MCF 10A (cell line): ENCODE results near the gene FOLR3. TPM values are rescaled to one million over a fixed set of nuclear protein-coding genes. Genes with fewer than 3 reads are reported as not detected.

ENCODE experiments used
- BruUV-seq: library from RNA; stranded (reverse); fragments of 400-500 nt; replicated peaks from 2 replicates; lab custom pipeline; 2021; lab: Mats Ljungman, UMichigan
- CTCF ChIA-PET: fragments of 300-600 bp; sonication (Branson Sonifier 250); formaldehyde crosslinking; extraction: SDS; loops from one replicate; lab custom pipeline; 2021; ENCODE audit warnings: antibody characterized with exemption, inconsistent platforms; lab: Yijun Ruan, JAX
- POLR2A ChIA-PET: fragments of 300-600, 350-650 bp; sonication (Branson Sonifier 250); formaldehyde crosslinking; extraction: SDS; loops from one replicate; lab custom pipeline; 2020; ENCODE audit warnings: antibody characterized with exemption, inconsistent platforms; lab: Yijun Ruan, JAX
- DNase-seq: peaks from one replicate; pipeline ENCODE4 v3.0.0-alpha.2; 2018; ENCODE audit not compliant: unreplicated experiment
- H3K27ac Mint-ChIP-seq: one replicate; pipeline ENCODE4 v1.8.0; 2022; ENCODE audit warnings: mild to moderate bottlenecking, low read depth, mixed read lengths; ENCODE audit not compliant: unreplicated experiment
- H3K27me3 Mint-ChIP-seq: one replicate; pipeline ENCODE4 v1.8.0; 2022; ENCODE audit warnings: mixed read lengths; ENCODE audit not compliant: insufficient read depth, unreplicated experiment
- H3K36me3 Mint-ChIP-seq: one replicate; pipeline ENCODE4 v1.8.0; 2022; ENCODE audit warnings: mild to moderate bottlenecking, moderate library complexity, mixed read lengths; ENCODE audit not compliant: insufficient read depth, unreplicated experiment
- H3K4me1 Mint-ChIP-seq: one replicate; pipeline ENCODE4 v1.8.0; 2022; ENCODE audit warnings: mixed read lengths; ENCODE audit not compliant: insufficient read depth, unreplicated experiment
- H3K4me3 Mint-ChIP-seq: one replicate; pipeline ENCODE4 v1.8.0; 2022; ENCODE audit warnings: mild to moderate bottlenecking, moderate library complexity, mixed read lengths; ENCODE audit not compliant: unreplicated experiment
- H3K9me3 Mint-ChIP-seq: one replicate; pipeline ENCODE4 v1.8.0; 2022; ENCODE audit warnings: mixed read lengths; ENCODE audit not compliant: unreplicated experiment
- intact Hi-C: fragments of 100-400 bp; cut with micrococcal nuclease; formaldehyde crosslinking; loops from 2 replicates; pipeline ENCODE4 v1.14.1; 2022
- total RNA-seq: library from RNA; stranded (reverse); gene quantifications from 2 replicates; pipeline ENCODE4 v1.2.3, GENCODE V29; 2022
- TF ChIP-seq, protein P1 (sequence below): fragments of 200-600 bp; IDR thresholded peaks from one replicate; pipeline ENCODE4 v1.8.0; 2022; ENCODE audit warnings: antibody characterized with exemption, mild to moderate bottlenecking; ENCODE audit not compliant: unreplicated experiment

Gene FOLR3
- total RNA-seq, 1 experiment from 2014 or later: 2.0 TPM

DNA sequence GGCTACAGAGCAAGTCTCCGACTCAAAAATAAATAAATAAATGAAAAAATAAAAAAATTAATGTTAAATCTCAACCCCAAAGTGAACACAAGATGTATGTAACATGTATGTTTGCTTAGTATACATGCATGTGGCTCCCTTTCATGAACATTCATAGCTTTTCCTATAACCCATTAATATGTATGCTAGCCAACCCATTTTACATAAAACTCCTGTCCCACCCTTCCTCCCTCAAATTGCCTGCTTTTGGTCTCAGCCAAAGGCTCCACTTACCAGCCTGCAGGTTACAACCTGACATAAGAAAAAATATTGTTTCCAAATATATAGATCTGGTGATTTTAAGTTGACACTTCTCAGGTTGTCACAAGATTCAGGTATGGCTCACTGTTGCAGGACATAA is 52.7 kb downstream of the FOLR3 start:
- no peak for DNase-seq
- intact Hi-C loops: no loop called here
- Mint-ChIP-seq H3K27ac (no peak overlapping the region), H3K4me3 (no peak overlapping the region), H3K4me1 (peaks cover 12% of the 10 kb centered on the region), H3K9me3 (no peaks in the 10 kb centered on the region), H3K27me3 (no peaks in the 10 kb centered on the region), H3K36me3 (peaks cover 5% of the 10 kb centered on the region)
- POLR2A ChIA-PET: interaction anchor here (0.7 kb wide), 2 partner anchors 78 to 228 kb away, joined by 3 read pairs; no protein-coding TSS in a partner anchor
- TF ChIP-seq, protein P1, sequence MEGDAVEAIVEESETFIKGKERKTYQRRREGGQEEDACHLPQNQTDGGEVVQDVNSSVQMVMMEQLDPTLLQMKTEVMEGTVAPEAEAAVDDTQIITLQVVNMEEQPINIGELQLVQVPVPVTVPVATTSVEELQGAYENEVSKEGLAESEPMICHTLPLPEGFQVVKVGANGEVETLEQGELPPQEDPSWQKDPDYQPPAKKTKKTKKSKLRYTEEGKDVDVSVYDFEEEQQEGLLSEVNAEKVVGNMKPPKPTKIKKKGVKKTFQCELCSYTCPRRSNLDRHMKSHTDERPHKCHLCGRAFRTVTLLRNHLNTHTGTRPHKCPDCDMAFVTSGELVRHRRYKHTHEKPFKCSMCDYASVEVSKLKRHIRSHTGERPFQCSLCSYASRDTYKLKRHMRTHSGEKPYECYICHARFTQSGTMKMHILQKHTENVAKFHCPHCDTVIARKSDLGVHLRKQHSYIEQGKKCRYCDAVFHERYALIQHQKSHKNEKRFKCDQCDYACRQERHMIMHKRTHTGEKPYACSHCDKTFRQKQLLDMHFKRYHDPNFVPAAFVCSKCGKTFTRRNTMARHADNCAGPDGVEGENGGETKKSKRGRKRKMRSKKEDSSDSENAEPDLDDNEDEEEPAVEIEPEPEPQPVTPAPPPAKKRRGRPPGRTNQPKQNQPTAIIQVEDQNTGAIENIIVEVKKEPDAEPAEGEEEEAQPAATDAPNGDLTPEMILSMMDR: no peak
- BruUV-seq: no TSS peak
- CTCF ChIA-PET: interaction anchor here (0.7 to 1.7 kb wide), 6 partner anchors 97 to 606 kb away, joined by 3 to 6 read pairs (median 3); no protein-coding TSS in a partner anchor

Other genes with a start within 250 kb of the FOLR3 start
- gene XNDC1N, start 207.1 kb upstream of the FOLR3 start, total RNA-seq: 5.9 and 8.4 TPM in 2 replicates
- 27.8 and 29.8 TPM in 2 replicates for gene RNF121, start 206.7 kb upstream of the FOLR3 start, total RNA-seq
- 5.1 and 8.2 TPM in 2 replicates for gene IL18BP, start 136.8 kb upstream of the FOLR3 start, total RNA-seq
- 109 and 113 TPM in 2 replicates for gene NUMA1, start 55.2 kb upstream of the FOLR3 start, total RNA-seq
- gene LRRC51, start 54.9 kb upstream of the FOLR3 start, total RNA-seq: 9.3 and 9.5 TPM in 2 replicates
- 76.9 and 82.4 TPM in 2 replicates for gene LAMTOR1, start 32.4 kb upstream of the FOLR3 start, total RNA-seq
- gene TOMT, start 29.8 kb upstream of the FOLR3 start, total RNA-seq: not detected in 2 replicates
- gene ANAPC15, start 23.0 kb upstream of the FOLR3 start, total RNA-seq: 52.2 and 63.6 TPM in 2 replicates
- gene FOLR1, start 56.4 kb downstream of the FOLR3 start, total RNA-seq: 0.40 TPM in 1 of 2 replicates, not detected in the other
- not detected in 2 replicates for gene FOLR2, start 81.1 kb downstream of the FOLR3 start, total RNA-seq
- 90.2 and 104 TPM in 2 replicates for gene INPPL1, start 89.0 kb downstream of the FOLR3 start, total RNA-seq
- not detected in 2 replicates for gene PHOX2A, start 108.5 kb downstream of the FOLR3 start, total RNA-seq